ENCODE measurements around the gene TMEM140.

TMEM140 gene

GRCh38 chr7:135147341-135147898, 452 bp upstream of the TMEM140 start:
- TF ChIP-seq CTCF (conservative IDR thresholded peaks at IDR 0.05; ENCODE audit: low read depth, low read length) = no peak
- peak overlapping the region; percentile 36 for H3K4me3 ChIP-seq (ENCODE audit: low read depth, low read length)
- DNase-seq (ENCODE audit: low read depth) = peak; percentile 87

- DNase-seq (ENCODE audit: low read depth) = no peak
- no peak for TF ChIP-seq CTCF (conservative IDR thresholded peaks at IDR 0.05; ENCODE audit: low read depth, low read length)
- no peak overlapping the region for H3K4me3 ChIP-seq (ENCODE audit: low read depth, low read length)
Measured at GRCh38 chr7:135150072-135150782, 2.4 kb downstream of the TMEM140 start.

GRCh38 chr7:135151132-135151531, 3.3 kb downstream of the TMEM140 start:
- no peak for DNase-seq (ENCODE audit: low read depth)
- TF ChIP-seq CTCF (conservative IDR thresholded peaks at IDR 0.05; ENCODE audit: low read depth, low read length) = no peak
- H3K4me3 ChIP-seq (ENCODE audit: low read depth, low read length) = no peak overlapping the region

- TF ChIP-seq CTCF (conservative IDR thresholded peaks at IDR 0.05; ENCODE audit: low read depth, low read length) = no peak
- no peak overlapping the region for H3K4me3 ChIP-seq (ENCODE audit: low read depth, low read length)
- DNase-seq (ENCODE audit: low read depth) = no peak
Measured at GRCh38 chr7:135151533-135151932, 3.7 kb downstream of the TMEM140 start.

GRCh38 chr7:135152442-135152841, 4.6 kb downstream of the TMEM140 start:
- no peak for DNase-seq (ENCODE audit: low read depth)
- no peak for TF ChIP-seq CTCF (conservative IDR thresholded peaks at IDR 0.05; ENCODE audit: low read depth, low read length)
- H3K4me3 ChIP-seq (ENCODE audit: low read depth, low read length) = no peak overlapping the region

- no peak for TF ChIP-seq CTCF (conservative IDR thresholded peaks at IDR 0.05; ENCODE audit: low read depth, low read length)
- no peak for DNase-seq (ENCODE audit: low read depth)
- no peak overlapping the region for H3K4me3 ChIP-seq (ENCODE audit: low read depth, low read length)
Measured at GRCh38 chr7:135154734-135155133, 6.9 kb downstream of the TMEM140 start.

- no peak for DNase-seq (ENCODE audit: low read depth)
- H3K4me3 ChIP-seq (ENCODE audit: low read depth, low read length) = no peak overlapping the region
- TF ChIP-seq CTCF (conservative IDR thresholded peaks at IDR 0.05; ENCODE audit: low read depth, low read length) = no peak
Measured at GRCh38 chr7:135156290-135156689, 8.4 kb downstream of the TMEM140 start.

Measured in choroid plexus epithelial cell (primary cell).